Astrocyte (in vitro differentiated cells and primary cell): ENCODE data around the gene PRSS36. TPM values are rescaled to one million over a fixed set of nuclear protein-coding genes. Genes with fewer than 3 reads are reported as not detected.

Experiments used
- DNase-seq: peaks from one replicate; pipeline ENCODE4 v3.0.0-alpha.2; 2010; ENCODE audit warnings: low read depth
- FAIRE-seq: peaks from 2 replicates; lab custom pipeline; 2011; peaks lifted over from hg19 to GRCh38; lab: Jason Lieb, UNC
- H2AFZ ChIP-seq: 2 replicates; pipeline ENCODE4 v1.6.0; 2012; ENCODE audit warnings: low read depth, low read length, inconsistent platforms
- H3K27ac ChIP-seq: 2 replicates; pipeline ENCODE4 v1.5.1; 2011; ENCODE audit warnings: low read depth, low read length, inconsistent platforms
- H3K27me3 ChIP-seq: 2 replicates; pipeline ENCODE4 v1.6.0; 2011; ENCODE audit warnings: low read length, inconsistent platforms; ENCODE audit not compliant: insufficient read depth
- H3K36me3 ChIP-seq: 2 replicates; pipeline ENCODE4 v1.5.1; 2011; ENCODE audit warnings: low read length, inconsistent platforms; ENCODE audit not compliant: insufficient read depth
- H3K4me1 ChIP-seq: 2 replicates; pipeline ENCODE4 v1.5.1; 2011; ENCODE audit warnings: low read length, inconsistent platforms; ENCODE audit not compliant: insufficient read depth
- H3K4me2 ChIP-seq: 2 replicates; pipeline ENCODE4 v1.6.0; 2012; ENCODE audit warnings: low read length, inconsistent platforms
- H3K4me3 ChIP-seq: 2 replicates; pipeline ENCODE4 v1.5.1; 2011; ENCODE audit warnings: low read depth, mild to moderate bottlenecking, low read length, inconsistent platforms; ENCODE audit not compliant: insufficient read depth
- H3K79me2 ChIP-seq: 2 replicates; pipeline ENCODE4 v1.6.0; 2012; ENCODE audit warnings: mild to moderate bottlenecking, low read length, inconsistent platforms; ENCODE audit not compliant: insufficient read depth
- H3K9ac ChIP-seq: 2 replicates; pipeline ENCODE4 v1.6.0; 2012; ENCODE audit warnings: mild to moderate bottlenecking, low read length, inconsistent platforms
- H3K9me3 ChIP-seq: 2 replicates; pipeline ENCODE4 v1.5.1; 2012; ENCODE audit warnings: low read depth, mild to moderate bottlenecking, low read length, inconsistent platforms; ENCODE audit not compliant: insufficient read depth
- H4K20me1 ChIP-seq: 2 replicates; pipeline ENCODE4 v1.6.0; 2012; ENCODE audit warnings: low read length, inconsistent platforms; ENCODE audit not compliant: insufficient read depth
- H3K27ac Mint-ChIP-seq: one replicate; pipeline ENCODE4 v1.8.0; 2021; ENCODE audit warnings: mild to moderate bottlenecking, mixed read lengths; ENCODE audit not compliant: unreplicated experiment
- H3K27me3 Mint-ChIP-seq: one replicate; pipeline ENCODE4 v1.8.0; 2021; ENCODE audit warnings: low read depth, mixed read lengths; ENCODE audit not compliant: unreplicated experiment
- H3K36me3 Mint-ChIP-seq: one replicate; pipeline ENCODE4 v1.8.0; 2021; ENCODE audit warnings: low read depth, mixed read lengths; ENCODE audit not compliant: unreplicated experiment
- H3K4me1 Mint-ChIP-seq: one replicate; pipeline ENCODE4 v1.8.0; 2021; ENCODE audit warnings: low read depth, mixed read lengths; ENCODE audit not compliant: unreplicated experiment
- H3K4me3 Mint-ChIP-seq: one replicate; pipeline ENCODE4 v1.8.0; 2021; ENCODE audit warnings: mild to moderate bottlenecking, moderate library complexity, mixed read lengths; ENCODE audit not compliant: unreplicated experiment
- H3K9me3 Mint-ChIP-seq: one replicate; pipeline ENCODE4 v1.8.0; 2021; ENCODE audit warnings: mild to moderate bottlenecking, mixed read lengths; ENCODE audit not compliant: unreplicated experiment
- EZH2 ChIP-seq: IDR thresholded peaks from 2 replicates; pipeline ENCODE4 v1.6.1; 2012; ENCODE audit warnings: mild to moderate bottlenecking, low read length, inconsistent platforms; ENCODE audit not compliant: insufficient read depth
- total RNA-seq: library from RNA; stranded (reverse); gene quantifications from 2 replicates; pipeline ENCODE4 v1.2.1, GENCODE V29; 2021
- TF ChIP-seq, protein P1 (sequence below): IDR thresholded peaks from 2 replicates; pipeline ENCODE4 v1.5.1; 2011; ENCODE audit warnings: low read depth, mild to moderate bottlenecking, inconsistent platforms, low read length, moderate library complexity; ENCODE audit not compliant: insufficient read depth

The PRSS36 gene
- total RNA-seq, 1 donor from 2014 or later, result 0.41 TPM

GRCh38 chr16:31108035-31108793 lies 41.7 kb downstream of the PRSS36 start, which contains the start of gene BCKDK:
Gene BCKDK (plus strand): TSS chr16:31108386. CDS start chr16:31109224, 838 bp downstream.
- peak within 1 kb of the TSS; percentile 64 for H3K27ac ChIP-seq
- FAIRE-seq, result no peak
- peak within 1 kb of the TSS; percentile 86 for H2AFZ ChIP-seq

GRCh38 chr16:31107465-31107867 lies 42.4 kb downstream of the PRSS36 start:
- peaks cover 4% of the 10 kb centered on the region for H4K20me1 ChIP-seq
- FAIRE-seq, result no peak
- peaks cover 9% of the 10 kb centered on the region for H3K4me1 ChIP-seq

More at GRCh38 chr16:31108035-31108793, 41.7 kb downstream of the PRSS36 start, which contains the start of gene BCKDK:
- peak within 1 kb of the TSS; percentile 74 for H3K4me3 ChIP-seq
- TF ChIP-seq, protein P1, sequence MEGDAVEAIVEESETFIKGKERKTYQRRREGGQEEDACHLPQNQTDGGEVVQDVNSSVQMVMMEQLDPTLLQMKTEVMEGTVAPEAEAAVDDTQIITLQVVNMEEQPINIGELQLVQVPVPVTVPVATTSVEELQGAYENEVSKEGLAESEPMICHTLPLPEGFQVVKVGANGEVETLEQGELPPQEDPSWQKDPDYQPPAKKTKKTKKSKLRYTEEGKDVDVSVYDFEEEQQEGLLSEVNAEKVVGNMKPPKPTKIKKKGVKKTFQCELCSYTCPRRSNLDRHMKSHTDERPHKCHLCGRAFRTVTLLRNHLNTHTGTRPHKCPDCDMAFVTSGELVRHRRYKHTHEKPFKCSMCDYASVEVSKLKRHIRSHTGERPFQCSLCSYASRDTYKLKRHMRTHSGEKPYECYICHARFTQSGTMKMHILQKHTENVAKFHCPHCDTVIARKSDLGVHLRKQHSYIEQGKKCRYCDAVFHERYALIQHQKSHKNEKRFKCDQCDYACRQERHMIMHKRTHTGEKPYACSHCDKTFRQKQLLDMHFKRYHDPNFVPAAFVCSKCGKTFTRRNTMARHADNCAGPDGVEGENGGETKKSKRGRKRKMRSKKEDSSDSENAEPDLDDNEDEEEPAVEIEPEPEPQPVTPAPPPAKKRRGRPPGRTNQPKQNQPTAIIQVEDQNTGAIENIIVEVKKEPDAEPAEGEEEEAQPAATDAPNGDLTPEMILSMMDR, result no peak
- no peak for TF ChIP-seq EZH2
- Mint-ChIP-seq H3K27me3 (no peaks in the 10 kb centered on the region), H3K9me3 (no peaks in the 10 kb centered on the region), H3K4me3 (peak within 1 kb of the TSS; percentile 85), H3K36me3 (peaks cover 24% of the 10 kb centered on the region), H3K4me1 (peaks cover 5% of the 10 kb centered on the region), H3K27ac (peak within 1 kb of the TSS; percentile 82)
- peaks cover 9% of the 10 kb centered on the region for H3K4me1 ChIP-seq
- H3K9me3 ChIP-seq, result no peaks in the 10 kb centered on the region
- peaks cover 4% of the 10 kb centered on the region for H4K20me1 ChIP-seq
- H3K79me2 ChIP-seq, result peaks cover 20% of the 10 kb centered on the region
- peak within 1 kb of the TSS; percentile 86 for H3K9ac ChIP-seq
- peaks cover 7% of the 10 kb centered on the region for H3K36me3 ChIP-seq
- H3K27me3 ChIP-seq, result no peaks in the 10 kb centered on the region
- DNase-seq, result peak; percentile 34
- H3K4me2 ChIP-seq, result peak within 1 kb of the TSS; percentile 83

More at GRCh38 chr16:31107465-31107867, 42.4 kb downstream of the PRSS36 start:
- H2AFZ ChIP-seq, result peak overlapping the region; percentile 86
- H3K27me3 Mint-ChIP-seq, result no peaks in the 10 kb centered on the region
- H3K9me3 ChIP-seq, result no peaks in the 10 kb centered on the region
- peaks cover 5% of the 10 kb centered on the region for H3K4me1 Mint-ChIP-seq
- no peak for DNase-seq
- peak overlapping the region; percentile 82 for H3K27ac Mint-ChIP-seq
- peaks cover 20% of the 10 kb centered on the region for H3K79me2 ChIP-seq
- TF ChIP-seq, protein P1, result no peak
- no peak for TF ChIP-seq EZH2
- H3K4me3 Mint-ChIP-seq, result peak overlapping the region; percentile 84
- H3K9me3 Mint-ChIP-seq, result no peaks in the 10 kb centered on the region
- H3K9ac ChIP-seq, result no peak overlapping the region
- peak overlapping the region; percentile 83 for H3K4me2 ChIP-seq
- peaks cover 20% of the 10 kb centered on the region for H3K36me3 Mint-ChIP-seq
- H3K27ac ChIP-seq, result no peak overlapping the region
- no peak overlapping the region for H3K4me3 ChIP-seq
- H3K36me3 ChIP-seq, result peaks cover 3% of the 10 kb centered on the region
- no peaks in the 10 kb centered on the region for H3K27me3 ChIP-seq
